GM21737 (cell line): ENCODE measurements around the gene HILPDA.
"Not testable (repeated sequence)": the region's sequence is repeated elsewhere in the genome, so short reads cannot be mapped to it uniquely, and the experiment has no call there.

Source experiments
- ATAC-seq: cut with Tn5 transposase; IDR thresholded peaks from one replicate; pipeline ENCODE4 v1.9.1; 2021; ENCODE audit warnings: mild to moderate bottlenecking, moderate library complexity; ENCODE audit not compliant: unreplicated experiment

Gene HILPDA

GRCh38 chr7:128459394-128459878 lies 3.8 kb downstream of the HILPDA start:
- peak; percentile 45 for ATAC-seq

- no peak for ATAC-seq
Measured at GRCh38 chr7:128462460-128462859, 6.8 kb downstream of the HILPDA start.

- not testable (repeated sequence) for ATAC-seq
Measured at GRCh38 chr7:128463345-128463744, 7.7 kb downstream of the HILPDA start.

GRCh38 chr7:128463933-128464332 lies 8.3 kb downstream of the HILPDA start:
- not testable (repeated sequence) for ATAC-seq

GRCh38 chr7:128466871-128467270 lies 11.2 kb downstream of the HILPDA start:
- ATAC-seq, result not testable (repeated sequence)

GRCh38 chr7:128476402-128477335 lies 21.0 kb downstream of the HILPDA start, which contains the start of gene METTL2B:
Gene METTL2B (plus strand): TSS chr7:128476748. CDS start chr7:128476766, 18 bp downstream.
- ATAC-seq, result peak; percentile 91

- ATAC-seq, result not testable (repeated sequence)
Measured at GRCh38 chr7:128477336-128477690, 21.6 kb downstream of the HILPDA start.

GRCh38 chr7:128479082-128479481 lies 23.4 kb downstream of the HILPDA start:
- ATAC-seq, result not testable (repeated sequence)

GRCh38 chr7:128488134-128488533 lies 32.5 kb downstream of the HILPDA start:
- ATAC-seq, result not testable (repeated sequence)

- no peak for ATAC-seq
Measured at GRCh38 chr7:128497405-128497804, 41.7 kb downstream of the HILPDA start.

GRCh38 chr7:128505416-128505815 lies 49.7 kb downstream of the HILPDA start:
- ATAC-seq, result not testable (repeated sequence)

- peak; percentile 45 for ATAC-seq
Measured at GRCh38 chr7:128506819-128507218, 51.1 kb downstream of the HILPDA start.

GRCh38 chr7:128507321-128507993 lies 51.8 kb downstream of the HILPDA start:
- ATAC-seq, result peak; percentile 40
